Ovary (tissue), 9 donors: ENCODE results near the gene INSR. TPM values are rescaled to one million over a fixed set of nuclear protein-coding genes. Genes with fewer than 3 reads are reported as not detected.

Experiments
- DNase-seq, 5 donors: peaks; one replicate each; pipeline ENCODE4 v3.0.0-alpha.2; 2019 to 2020
- H3K27ac ChIP-seq, 2 donors: fragments of 200-600 bp; one replicate each; pipeline versions ENCODE4 v1.5.1 to v1.8.0; 2019 to 2022
- H3K27me3 ChIP-seq: fragments of 200-600 bp; one replicate; pipeline ENCODE4 v1.8.0; 2022
- H3K36me3 ChIP-seq: fragments of 200-600 bp; sonication (generic); one replicate; pipeline ENCODE4 v1.5.1; 2019
- H3K4me1 ChIP-seq: one replicate; pipeline ENCODE4 v1.8.1; 2013; ENCODE audit warnings: mild to moderate bottlenecking, moderate library complexity; ENCODE audit not compliant: insufficient read depth
- H3K4me3 ChIP-seq: fragments of 200-600 bp; sonication (generic); one replicate; pipeline ENCODE4 v1.5.1; 2017
- H3K9me3 ChIP-seq, 2 donors: fragments of 200-600 bp in 1 of 2; sonication (generic) in 1 of 2; one replicate each; pipeline versions ENCODE4 v1.5.1 to v1.8.1; 2013 to 2019; ENCODE audit warnings: mild to moderate bottlenecking in 1 of 2, moderate library complexity in 1 of 2
- EP300 ChIP-seq: sonication (generic); formaldehyde crosslinking; IDR thresholded peaks from one replicate; pipeline ENCODE4 v1.6.1; 2017; ENCODE audit warnings: antibody characterized with exemption
- POLR2A ChIP-seq: fragments of 450-650 bp; IDR thresholded peaks from one replicate; pipeline ENCODE4 v1.6.1; 2017; ENCODE audit warnings: antibody characterized with exemption, mild to moderate bottlenecking, moderate library complexity
- WGBS, 3 donors: extraction: QIAGEN DNeasy Blood & Tissue Kit in 1 of 3; methylation state at CpG; one replicate each; pipeline versions ENCODE4 v1.1.5 to v1.1.7; 2013 to 2017; 5-methylcytosine and 5-hydroxymethylcytosine counted together
- intact Hi-C, 4 donors: fragments of 100-400 bp; cut with DNase I; formaldehyde crosslinking; loops; one replicate each; pipeline versions ENCODE4 v1.11.0 to v1.15.1; 2022 to 2023
- polyA plus RNA-seq, 2 donors: library from polyadenylated mRNA; stranded (reverse); fragments of 200-250 nt in 1 of 2; fragments of 350-450 nt in 1 of 2; fragmentation: Illumina TruSeq in 1 of 2; extraction: RNeasy Lipid Tissue Mini Kit (QIAGEN cat#74804) in 1 of 2; gene quantifications; one replicate each; pipeline ENCODE4 v1.2.3, GENCODE V29; 2013 to 2014
- total RNA-seq, 7 donors: library from RNA; depleted of rRNA in 2 of 7; stranded (reverse); fragments of >200 nt in 2 of 7; fragmentation: NEBNext Ultra II Directional in 3 of 7; extraction: Animal tissue kit (Norgen Biotek cat#: 25700) in 3 of 7; gene quantifications; one replicate each; pipeline versions ENCODE4 v1.1.0 to v1.2.4, GENCODE V29; 2016 to 2023
- TF ChIP-seq, protein P1 (sequence below), 3 donors: fragments of 450-650 bp in 2 of 3; fragments of 200-600 bp in 1 of 3; IDR thresholded peaks; one replicate each; pipeline versions ENCODE4 v1.5.1 to v1.8.0; 2016 to 2022; ENCODE audit warnings: antibody characterized with exemption in 3 of 3, mild to moderate bottlenecking in 1 of 3
- donor health status: DM: no; HTN: no; CAD: no; lungs with moderate emphysema.
- donor health status: DM: no; HTN: no; CAD: no.
- donor health status: Bipolar disorder and iron deficiency.
- donor health status: DM: yes; HTN: yes; CAD: no.
- donor health status: DM: no; HTN: no; CAD: no.
- donor health status: DM: yes; HTN: yes; CAD: no.

Gene INSR
- total and polyA plus RNA-seq, 9 donors, result 30.2 to 203 (median 93.3) TPM

- no peak overlapping the region for H3K4me3 ChIP-seq
- peaks cover 32% of the 10 kb centered on the region for H3K4me1 ChIP-seq
- H3K36me3 ChIP-seq, result no peaks in the 10 kb centered on the region
- no peaks in the 10 kb centered on the region for H3K27me3 ChIP-seq
- TF ChIP-seq, protein P1, sequence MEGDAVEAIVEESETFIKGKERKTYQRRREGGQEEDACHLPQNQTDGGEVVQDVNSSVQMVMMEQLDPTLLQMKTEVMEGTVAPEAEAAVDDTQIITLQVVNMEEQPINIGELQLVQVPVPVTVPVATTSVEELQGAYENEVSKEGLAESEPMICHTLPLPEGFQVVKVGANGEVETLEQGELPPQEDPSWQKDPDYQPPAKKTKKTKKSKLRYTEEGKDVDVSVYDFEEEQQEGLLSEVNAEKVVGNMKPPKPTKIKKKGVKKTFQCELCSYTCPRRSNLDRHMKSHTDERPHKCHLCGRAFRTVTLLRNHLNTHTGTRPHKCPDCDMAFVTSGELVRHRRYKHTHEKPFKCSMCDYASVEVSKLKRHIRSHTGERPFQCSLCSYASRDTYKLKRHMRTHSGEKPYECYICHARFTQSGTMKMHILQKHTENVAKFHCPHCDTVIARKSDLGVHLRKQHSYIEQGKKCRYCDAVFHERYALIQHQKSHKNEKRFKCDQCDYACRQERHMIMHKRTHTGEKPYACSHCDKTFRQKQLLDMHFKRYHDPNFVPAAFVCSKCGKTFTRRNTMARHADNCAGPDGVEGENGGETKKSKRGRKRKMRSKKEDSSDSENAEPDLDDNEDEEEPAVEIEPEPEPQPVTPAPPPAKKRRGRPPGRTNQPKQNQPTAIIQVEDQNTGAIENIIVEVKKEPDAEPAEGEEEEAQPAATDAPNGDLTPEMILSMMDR (IDR thresholded peaks at IDR 0.05), result no peak
- TF ChIP-seq POLR2A, result no peak
- intact Hi-C loops, result no loop called here
- peak overlapping the region in 1 of 2 donors; percentile 60 for H3K27ac ChIP-seq
- 89 to 96% (median 94%) methylated on average over 1 of the region's 1 CpG for WGBS, 3 donors
- no peaks in the 10 kb centered on the region for H3K9me3 ChIP-seq
- DNase-seq, result no peak
Measured at GRCh38 chr19:7223429-7223828, 70.8 kb downstream of the INSR start.

DNA sequence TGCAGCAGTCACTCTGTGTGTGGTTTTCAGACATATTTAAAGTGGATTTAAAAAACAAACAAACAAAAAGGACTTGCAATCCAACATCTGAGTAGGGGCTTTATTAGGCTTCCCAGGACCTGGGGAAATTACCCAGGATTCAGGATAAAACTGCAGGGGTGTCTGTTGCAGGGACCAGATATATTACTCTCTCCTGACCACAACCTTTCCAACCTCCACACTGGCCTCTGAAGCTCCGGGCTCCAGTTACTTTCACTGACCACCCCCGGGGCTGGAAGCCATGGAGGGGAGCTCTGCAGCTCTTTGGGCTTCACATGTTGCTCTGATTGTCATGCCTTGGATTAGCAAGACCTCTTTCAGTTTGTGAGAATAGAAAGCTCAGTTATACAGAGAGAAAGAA is 75.2 kb downstream of the INSR start:
- no peak for TF ChIP-seq POLR2A
- TF ChIP-seq, protein P1 (IDR thresholded peaks at IDR 0.05), result no peak
- no peak for TF ChIP-seq EP300
- WGBS, 3 donors, result 38 to 54% (median 52%) methylated on average over 2 of the region's 2 CpGs

DNA sequence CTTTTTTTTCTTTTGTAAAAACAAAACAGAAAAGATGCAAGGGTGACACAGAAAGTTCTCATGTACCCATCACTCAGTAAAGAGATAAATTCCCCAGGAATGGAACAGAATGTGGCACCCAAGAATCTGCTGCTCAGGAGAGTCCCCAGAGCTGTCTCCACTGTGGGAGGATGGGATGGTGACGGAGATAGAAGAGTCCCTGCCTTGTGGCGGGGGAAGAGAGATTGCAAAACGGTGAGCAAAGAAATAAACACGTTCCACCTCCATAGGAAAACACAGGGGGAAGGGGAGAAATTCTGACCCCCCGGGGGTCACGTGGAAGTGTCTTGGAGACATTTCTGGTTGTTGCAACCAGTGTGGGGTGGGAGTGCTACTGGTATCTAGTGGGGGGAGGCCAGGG is 76.4 kb downstream of the INSR start:
- Histone ChIP-seq H3K27ac (peak overlapping the region in 1 of 2 donors; percentile 23), H3K27me3 (no peaks in the 10 kb centered on the region), H3K4me3 (no peak overlapping the region), H3K9me3 (no peaks in the 10 kb centered on the region), H3K4me1 (peaks cover 29% of the 10 kb centered on the region), H3K36me3 (no peaks in the 10 kb centered on the region)
- 72 to 83% (median 73%) methylated on average over 6 of the region's 6 CpGs for WGBS, 3 donors
- no peak for DNase-seq
- TF ChIP-seq, protein P1 (IDR thresholded peaks at IDR 0.05), result no peak
- TF ChIP-seq EP300 (no peak), POLR2A (no peak)
- intact Hi-C loops, result no loop called here

More for the DNA sequence above, 75.2 kb downstream of the INSR start:
- H3K27ac ChIP-seq, result peak overlapping the region in 1 of 2 donors; percentile 22
- intact Hi-C loops, result no loop called here
- no peak for DNase-seq
- H3K4me3 ChIP-seq, result no peak overlapping the region
- H3K36me3 ChIP-seq, result no peaks in the 10 kb centered on the region
- no peaks in the 10 kb centered on the region for H3K9me3 ChIP-seq
- no peaks in the 10 kb centered on the region for H3K27me3 ChIP-seq
- H3K4me1 ChIP-seq, result peaks cover 31% of the 10 kb centered on the region

DNA sequence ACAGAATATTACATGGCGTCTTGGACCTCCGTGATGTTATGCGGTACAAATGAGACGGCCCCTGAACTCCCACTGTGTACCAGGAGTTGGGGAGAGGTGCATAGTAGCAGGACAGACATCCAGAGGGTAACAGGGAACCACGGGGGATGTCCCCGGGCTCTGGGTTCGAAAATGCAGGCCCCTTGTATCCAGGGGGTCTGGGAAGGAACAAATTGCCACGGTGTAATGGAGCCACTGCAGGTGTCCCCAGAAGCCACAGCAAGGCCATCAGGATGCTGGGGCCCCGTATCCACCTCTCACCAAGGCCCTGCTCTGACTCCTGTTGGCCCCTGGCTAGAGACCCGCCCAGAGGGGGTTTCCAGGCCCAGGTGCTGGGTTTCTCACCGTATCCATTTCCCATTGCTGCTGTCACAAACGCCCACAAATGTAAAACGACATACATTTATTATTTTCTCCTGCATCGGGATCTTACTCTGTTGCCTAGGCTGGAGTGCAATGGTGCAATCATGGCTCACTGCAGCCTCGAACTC is 77.8 kb downstream of the INSR start:
- Histone ChIP-seq H3K27ac (no peak overlapping the region), H3K36me3 (no peaks in the 10 kb centered on the region), H3K4me3 (no peak overlapping the region), H3K27me3 (no peaks in the 10 kb centered on the region), H3K4me1 (peaks cover 31% of the 10 kb centered on the region), H3K9me3 (no peaks in the 10 kb centered on the region)
- TF ChIP-seq, protein P1 (IDR thresholded peaks at IDR 0.05), result no peak
- no peak for TF ChIP-seq POLR2A
- TF ChIP-seq EP300, result no peak
- no peak for DNase-seq
- intact Hi-C loops, result no loop called here
- WGBS, 3 donors, result 91 to 92% (median 92%) methylated on average over 15 of the region's 15 CpGs
